ENCODE results near the gene ZNF341. TPM values are rescaled to one million over a fixed set of nuclear protein-coding genes. Genes with fewer than 3 reads are reported as not detected.
"Not testable (repeated sequence)": the region's sequence is repeated elsewhere in the genome, so short reads cannot be mapped to it uniquely, and the experiment has no call there.

The ZNF341 gene
- total RNA-seq, 1 donor from 2014 or later = 4.8 TPM

DNA sequence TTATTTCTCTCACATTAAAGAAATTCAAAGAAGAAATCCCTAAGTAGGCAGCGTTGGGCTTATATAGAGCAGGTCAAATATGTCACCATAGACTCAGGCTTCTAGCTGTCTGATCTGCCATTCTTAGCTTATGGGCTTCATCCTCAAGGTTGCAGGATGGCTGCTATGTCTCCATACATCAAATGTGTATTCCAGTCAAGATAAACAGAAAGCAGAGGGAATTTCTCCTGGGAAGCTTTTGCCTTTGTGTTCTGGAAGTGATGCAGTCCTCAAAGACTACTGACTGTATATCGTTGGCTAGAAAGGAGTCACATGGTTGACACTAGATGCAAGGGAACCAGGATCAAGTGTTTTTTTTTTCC is 36.0 kb downstream of the ZNF341 start:
- no peak for DNase-seq (ENCODE audit: low spot score)

GRCh38 chr20:33769043-33769442 is 37.2 kb downstream of the ZNF341 start:
- DNase-seq (ENCODE audit: low spot score) = no peak

DNA sequence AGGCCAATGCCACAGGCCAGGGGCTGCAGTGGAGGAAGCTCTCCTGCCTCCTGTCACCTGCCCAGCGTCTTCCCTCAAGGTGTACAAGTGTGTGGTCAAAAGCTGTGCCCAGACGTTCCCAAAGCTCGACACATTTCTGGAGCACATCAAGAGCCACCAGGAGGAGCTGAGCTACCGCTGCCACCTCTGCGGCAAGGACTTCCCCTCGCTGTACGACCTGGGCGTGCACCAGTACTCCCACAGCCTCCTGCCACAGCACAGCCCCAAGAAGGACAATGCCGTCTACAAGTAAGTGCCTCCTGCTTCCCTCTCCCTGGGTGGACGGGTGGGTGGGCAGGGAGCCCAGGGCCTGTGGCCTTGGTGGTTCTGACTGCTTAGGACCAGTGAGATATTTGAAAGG is 38.2 kb downstream of the ZNF341 start:
- no peak for DNase-seq (ENCODE audit: low spot score)

- no peak for DNase-seq (ENCODE audit: low spot score)
Observed at GRCh38 chr20:33771938-33772337, 40.1 kb downstream of the ZNF341 start.

DNA sequence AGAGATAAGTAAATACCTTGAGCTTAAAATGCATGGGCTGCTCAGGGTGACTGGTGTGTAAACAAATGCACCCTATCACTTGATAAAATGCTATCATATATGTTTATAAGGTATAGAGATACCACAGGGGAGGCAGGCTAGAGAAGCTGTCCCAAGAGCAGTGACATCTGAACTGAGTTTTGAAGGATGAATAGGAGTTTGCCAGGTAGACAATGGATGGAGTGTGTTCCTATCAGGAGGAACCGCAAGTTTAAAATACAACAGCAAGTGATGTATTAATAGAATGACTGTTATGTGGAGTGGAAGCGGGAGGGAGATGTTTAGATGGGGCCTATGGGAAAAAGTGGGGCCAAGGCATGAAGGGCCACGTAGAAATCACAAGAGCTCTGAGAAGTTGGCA is 40.6 kb downstream of the ZNF341 start:
- no peak for DNase-seq (ENCODE audit: low spot score)

DNA sequence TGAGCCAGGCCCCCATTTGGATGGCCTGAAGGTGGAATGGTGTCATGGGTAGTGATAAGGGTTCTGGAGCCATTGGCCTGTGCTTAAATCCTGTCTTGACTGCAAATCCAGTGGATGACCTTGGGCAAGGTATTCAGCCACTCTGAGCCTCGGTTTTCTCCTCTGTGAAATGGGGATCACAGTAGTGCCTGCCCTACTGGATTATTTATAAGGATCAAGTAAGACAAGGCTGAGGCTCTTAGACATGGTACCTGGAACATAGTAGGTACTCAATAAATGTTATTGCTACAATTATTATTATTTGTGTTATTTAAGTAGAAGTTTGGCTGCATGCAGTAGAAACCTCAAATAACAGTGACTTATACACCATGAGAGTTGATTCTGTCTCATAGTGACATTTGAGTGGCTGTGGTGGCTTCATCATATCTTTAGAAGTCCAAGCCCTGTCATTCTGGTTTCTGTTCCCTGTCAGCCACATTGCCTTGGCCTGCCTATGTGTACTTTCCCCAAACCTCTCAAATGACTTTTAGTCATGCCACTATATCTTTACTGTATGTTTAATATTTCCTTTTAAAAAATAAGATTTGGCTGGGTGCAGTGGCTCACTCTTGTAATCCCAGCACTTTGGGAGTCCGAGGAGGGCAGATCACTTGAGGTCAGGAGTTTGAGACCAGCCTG is 41.8 kb downstream of the ZNF341 start:
- DNase-seq (ENCODE audit: low spot score) = no peak

- DNase-seq (ENCODE audit: low spot score) = no peak
Observed at GRCh38 chr20:33777816-33778215, 46.0 kb downstream of the ZNF341 start.

DNA sequence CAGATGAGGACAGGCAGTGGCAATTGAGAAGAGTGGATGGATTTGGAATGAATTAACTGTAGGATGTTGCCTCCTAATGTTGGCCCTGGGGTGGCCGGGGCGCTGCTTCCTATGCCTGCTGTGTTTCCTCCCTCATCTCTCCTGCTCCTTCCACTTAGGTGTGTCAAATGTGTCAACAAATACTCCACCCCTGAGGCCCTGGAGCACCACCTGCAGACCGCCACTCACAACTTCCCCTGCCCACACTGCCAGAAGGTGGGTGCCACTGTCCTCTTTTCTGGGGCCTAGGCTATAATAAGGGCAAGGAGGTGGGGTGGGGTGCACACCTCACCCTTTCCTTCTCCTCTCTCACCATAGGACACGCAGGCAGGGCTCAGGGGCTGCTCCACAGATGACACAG is 49.3 kb downstream of the ZNF341 start:
- no peak for DNase-seq (ENCODE audit: low spot score)

GRCh38 chr20:33781945-33782344 is 50.1 kb downstream of the ZNF341 start:
- DNase-seq (ENCODE audit: low spot score) = no peak

- DNase-seq (ENCODE audit: low spot score) = no peak
Observed at GRCh38 chr20:33783256-33783655, 51.5 kb downstream of the ZNF341 start.

GRCh38 chr20:33783818-33784217 is 52.0 kb downstream of the ZNF341 start:
- no peak for DNase-seq (ENCODE audit: low spot score)

DNA sequence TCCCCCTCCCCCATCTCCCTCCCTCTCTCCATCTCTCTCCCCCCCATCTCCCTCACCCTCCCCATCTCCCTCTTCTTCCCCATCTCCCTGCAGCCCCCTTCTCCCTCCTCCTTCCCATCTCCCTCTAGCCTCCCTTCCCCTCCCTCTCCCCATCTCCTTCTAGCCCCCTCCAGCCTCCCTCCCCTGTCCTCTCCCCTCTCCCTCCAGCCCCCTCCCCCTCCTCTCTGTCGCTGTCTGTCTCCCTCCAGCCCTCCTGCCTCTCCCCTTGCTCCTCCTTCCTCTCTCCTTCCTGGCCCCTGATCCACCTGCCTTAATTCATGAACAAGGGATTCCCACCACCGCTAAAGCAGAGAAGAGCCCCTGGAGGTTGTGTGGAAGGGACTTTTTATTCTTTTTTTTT is 52.4 kb downstream of the ZNF341 start:
- no peak for DNase-seq (ENCODE audit: low spot score)

GRCh38 chr20:33785503-33785902 is 53.7 kb downstream of the ZNF341 start:
- DNase-seq (ENCODE audit: low spot score) = no peak

DNA sequence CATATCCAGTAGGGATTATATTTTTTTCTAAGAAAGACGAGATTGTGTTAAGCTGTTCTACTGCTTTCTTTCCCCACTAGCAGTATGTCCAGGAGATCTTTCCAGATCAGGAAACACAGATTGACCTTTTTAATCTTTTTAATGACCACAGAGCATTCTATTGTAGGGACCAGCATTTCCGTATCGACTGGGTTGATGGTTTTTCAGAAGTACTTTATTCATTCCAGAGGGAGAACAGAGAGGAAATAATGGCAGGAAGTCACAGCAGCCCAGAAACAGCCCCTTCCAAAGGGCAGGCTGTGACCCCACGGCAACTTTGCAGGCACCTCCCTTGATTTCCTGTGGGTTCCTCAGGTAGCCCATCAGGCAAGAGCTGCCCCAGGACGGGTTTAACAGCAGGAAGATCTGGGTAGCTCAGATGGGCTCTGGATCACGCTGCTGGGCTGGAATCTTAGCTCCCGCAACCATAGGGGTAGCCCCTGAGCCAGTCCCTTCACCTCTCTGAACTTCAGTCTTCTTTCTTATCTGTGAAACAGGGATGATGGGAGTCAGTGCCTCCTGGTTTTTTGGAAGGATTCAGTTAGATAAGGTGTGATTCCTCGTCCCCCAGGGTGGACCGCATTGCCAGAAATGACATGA is 55.6 kb downstream of the ZNF341 start:
- DNase-seq (ENCODE audit: low spot score) = no peak

- no peak for DNase-seq (ENCODE audit: low spot score)
Observed at GRCh38 chr20:33788351-33789049, 56.7 kb downstream of the ZNF341 start.

GRCh38 chr20:33789109-33789857 is 57.5 kb downstream of the ZNF341 start:
- peak; percentile 90 for DNase-seq (ENCODE audit: low spot score)

DNA sequence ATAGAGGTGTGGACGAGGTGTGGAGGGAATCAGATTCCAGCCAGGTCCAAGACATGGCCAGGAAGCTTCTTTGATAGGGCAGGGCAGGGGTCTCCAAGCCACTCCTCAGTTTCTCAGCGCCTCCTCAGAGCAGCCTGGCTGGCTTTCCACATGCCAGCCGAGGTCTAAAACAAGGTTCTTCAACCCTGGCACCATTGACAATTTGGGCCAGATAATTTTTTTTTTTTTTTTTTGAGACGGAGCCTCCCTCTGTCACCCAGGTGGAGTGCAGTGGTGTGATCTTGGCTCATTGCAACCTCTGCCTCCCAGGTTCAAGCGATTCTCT is 58.0 kb downstream of the ZNF341 start:
- no peak for DNase-seq (ENCODE audit: low spot score)

DNA sequence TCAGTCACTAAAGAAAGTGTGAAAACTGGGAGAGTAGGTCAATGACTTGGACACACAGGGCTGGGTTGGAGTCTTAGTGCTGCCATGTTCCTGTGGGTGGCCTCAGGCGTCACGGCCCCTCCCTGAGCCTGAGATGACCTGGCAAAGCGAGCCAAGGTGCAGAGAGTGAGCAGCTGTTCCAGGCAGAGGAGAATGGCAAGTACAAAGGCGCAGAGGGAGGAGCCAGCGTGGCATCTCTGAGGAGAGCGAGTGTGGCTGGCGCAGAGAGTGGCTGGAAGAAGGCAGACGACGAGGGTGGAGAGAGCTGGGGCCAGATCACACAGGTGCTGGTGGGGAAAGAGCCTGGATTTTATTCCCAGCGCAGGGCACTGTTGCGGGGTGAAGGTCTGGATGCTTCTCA is 58.8 kb downstream of the ZNF341 start:
- DNase-seq (ENCODE audit: low spot score) = peak; percentile 61

- DNase-seq (ENCODE audit: low spot score) = no peak
Observed at GRCh38 chr20:33791021-33791420, 59.2 kb downstream of the ZNF341 start.

GRCh38 chr20:33791540-33791939 is 59.7 kb downstream of the ZNF341 start:
- DNase-seq (ENCODE audit: low spot score) = no peak

DNA sequence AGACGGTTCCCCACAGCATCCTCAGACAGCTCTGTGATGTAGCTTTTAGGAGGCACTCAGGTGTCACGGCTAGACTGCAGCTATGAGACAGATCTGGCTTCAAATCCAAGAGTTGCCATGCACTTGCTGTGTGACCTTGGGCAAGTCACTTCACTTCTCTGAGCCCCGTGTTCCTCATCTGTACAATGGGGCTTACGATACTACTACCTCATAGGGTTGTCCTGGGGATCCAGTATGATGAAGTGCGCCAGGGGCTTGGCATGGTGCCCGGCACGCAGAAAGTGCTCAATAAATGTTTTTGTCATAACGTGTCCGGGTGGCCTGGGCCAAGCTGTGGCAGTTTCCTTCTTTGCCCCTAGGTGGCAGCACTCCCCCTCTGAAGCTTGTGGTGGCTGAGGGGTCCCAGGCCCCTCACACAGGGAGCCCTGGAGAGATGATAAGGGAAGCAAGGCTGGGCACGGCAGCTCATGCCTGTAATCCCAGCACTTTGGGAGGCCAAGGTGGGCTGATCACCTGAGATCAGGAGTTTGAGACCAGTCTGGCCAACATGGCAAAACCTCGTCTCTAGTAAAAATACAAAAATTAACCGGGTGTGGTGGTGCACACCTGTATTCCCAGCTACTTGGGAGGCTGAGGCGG is 60.3 kb downstream of the ZNF341 start:
- no peak for DNase-seq (ENCODE audit: low spot score)

- not testable (repeated sequence) for DNase-seq (ENCODE audit: low spot score)
Observed at GRCh38 chr20:33792598-33792989, 60.8 kb downstream of the ZNF341 start.

Measured in ureter (tissue), 1 donor.